Erythroblast (primary cell): ENCODE measurements around the gene CUBN.

Experiments
- DNase-seq, 2 experiments: peaks; one replicate each; lab custom pipeline; 2025; lab: John Stamatoyannopoulos, UW
- GATA1 ChIP-seq: IDR thresholded peaks from 2 replicates; pipeline ENCODE4 v1.6.1; 2011; ENCODE audit warnings: low read depth, mild to moderate bottlenecking, control low read depth, low read length, moderate library complexity
- POLR2A ChIP-seq: IDR thresholded peaks from 2 replicates; pipeline ENCODE4 v1.6.1; 2011; ENCODE audit warnings: mild to moderate bottlenecking, low read length

The CUBN gene

DNA sequence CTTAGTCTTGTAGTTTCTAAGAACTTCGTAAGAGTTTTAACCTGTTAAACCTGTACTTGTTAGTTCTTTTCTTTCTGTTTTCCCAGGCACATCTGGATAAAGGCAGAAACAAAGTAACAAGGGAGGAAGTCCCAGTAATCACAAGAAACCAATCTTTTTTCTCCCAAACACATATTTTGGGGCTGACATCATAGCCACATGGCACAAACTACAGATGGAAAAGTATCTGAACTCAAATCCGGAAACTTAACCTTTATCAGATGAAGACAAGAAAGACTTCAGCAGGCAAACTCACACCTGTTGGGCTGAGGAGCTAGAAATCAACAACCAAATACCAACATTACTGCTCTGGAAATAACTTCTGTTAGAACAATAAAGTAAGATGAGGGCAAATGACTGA, 67.1 kb downstream of the CUBN start:
- TF ChIP-seq POLR2A = no peak
- no peak for TF ChIP-seq GATA1
- no peak for DNase-seq

DNA sequence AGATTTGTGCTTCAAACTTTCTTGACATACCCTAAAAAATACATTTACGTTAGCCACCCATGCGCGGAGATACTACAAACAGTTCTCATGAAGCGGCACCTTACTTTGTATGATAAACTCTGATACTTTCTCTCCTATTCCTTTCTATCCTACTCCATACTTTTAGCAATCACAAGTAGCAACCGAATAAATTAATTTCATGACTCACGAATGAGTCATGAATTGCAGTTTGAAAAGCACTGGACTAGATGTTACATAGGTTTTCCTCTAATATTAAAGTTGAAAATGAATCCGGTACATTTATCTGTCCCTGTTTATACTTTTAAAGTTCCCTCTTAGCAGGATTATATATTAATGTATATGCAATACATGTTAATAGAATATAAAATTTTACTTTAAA, 67.6 kb downstream of the CUBN start:
- TF ChIP-seq GATA1 = no peak
- TF ChIP-seq POLR2A = no peak
- no peak for DNase-seq

DNA sequence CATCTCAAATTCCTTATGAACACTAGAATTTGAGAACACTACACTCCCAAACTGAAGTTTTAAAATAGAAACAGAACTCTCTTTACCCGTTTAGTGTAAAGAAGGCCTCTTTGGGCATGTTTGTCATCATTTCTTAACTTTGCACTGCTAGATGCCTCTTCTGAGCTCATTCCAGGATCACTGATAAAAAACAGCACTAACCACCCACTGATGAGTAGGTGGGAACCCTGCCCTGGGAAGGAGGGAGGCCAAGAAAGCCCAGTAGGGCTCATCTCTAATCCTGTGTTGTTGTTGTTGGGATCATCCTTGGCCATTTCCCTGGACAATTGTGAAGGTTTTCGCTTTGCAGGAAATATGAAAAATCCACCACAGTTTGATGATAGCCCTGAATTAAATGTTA, 68.2 kb downstream of the CUBN start:
- TF ChIP-seq GATA1 = no peak
- no peak for TF ChIP-seq POLR2A
- no peak for DNase-seq

DNA sequence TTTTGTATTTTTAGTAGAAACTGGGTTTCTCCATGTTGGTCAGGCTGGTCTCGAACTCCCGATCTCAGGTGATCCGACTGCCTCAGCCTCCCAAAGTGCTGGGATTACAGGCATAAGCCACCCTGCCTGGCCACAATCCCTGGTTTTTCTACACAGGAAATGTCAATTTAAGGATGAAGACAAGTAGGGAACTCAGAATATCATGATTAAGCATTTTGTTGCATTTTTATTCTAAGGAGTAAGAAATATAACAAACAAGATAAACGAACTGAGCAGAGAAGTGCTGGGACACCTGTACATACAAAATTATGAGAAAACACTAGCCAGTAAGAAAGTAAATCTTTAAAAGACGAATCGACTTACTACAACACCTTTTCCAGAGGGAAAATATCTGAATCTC, 69.3 kb downstream of the CUBN start:
- no peak for TF ChIP-seq GATA1
- no peak for TF ChIP-seq POLR2A
- no peak for DNase-seq

DNA sequence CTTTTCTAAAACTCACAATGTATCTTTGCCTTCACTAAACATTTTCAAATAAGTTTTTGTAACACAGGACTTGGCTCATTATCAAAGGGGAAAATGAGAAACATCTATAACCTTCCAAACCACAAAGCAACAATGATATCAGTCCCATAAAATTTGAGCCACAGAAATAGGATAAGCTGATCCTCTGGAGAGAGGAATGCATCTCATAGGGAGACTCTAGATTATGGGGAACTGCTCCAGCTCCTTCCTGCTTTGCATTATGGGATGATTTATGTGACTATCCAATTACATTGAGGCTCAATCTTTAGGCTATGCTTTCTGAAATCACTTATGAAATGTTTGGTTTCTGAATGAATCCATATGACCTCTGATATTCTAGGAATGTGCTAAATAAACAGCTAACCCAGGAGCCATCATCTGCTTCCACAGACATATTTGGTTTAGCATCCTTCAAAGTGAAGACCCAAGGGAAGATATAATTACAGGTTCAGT, 70.4 kb downstream of the CUBN start:
- no peak for DNase-seq

DNA sequence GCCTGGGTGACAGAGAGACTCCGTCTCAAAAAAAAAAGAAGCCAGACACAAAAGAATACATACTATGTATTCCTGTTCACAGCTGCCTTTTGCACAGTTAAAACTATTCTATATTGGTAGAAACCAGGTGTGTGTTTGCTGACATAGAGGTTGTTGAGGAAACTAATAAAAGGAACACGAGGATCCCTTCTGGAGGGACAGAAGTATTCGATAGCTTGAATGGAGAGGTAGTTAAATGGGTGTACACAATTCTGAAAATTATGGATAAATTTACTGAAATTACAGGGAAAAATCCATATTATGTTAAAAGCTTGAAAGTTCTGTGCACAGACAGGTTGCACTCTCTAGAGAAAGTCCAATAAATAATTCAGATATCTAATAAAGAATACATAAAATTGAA, 71.5 kb downstream of the CUBN start:
- DNase-seq = no peak
- no peak for TF ChIP-seq POLR2A
- TF ChIP-seq GATA1 = no peak

More for the DNA sequence above, 70.4 kb downstream of the CUBN start:
- TF ChIP-seq GATA1 = no peak
- no peak for TF ChIP-seq POLR2A

DNA sequence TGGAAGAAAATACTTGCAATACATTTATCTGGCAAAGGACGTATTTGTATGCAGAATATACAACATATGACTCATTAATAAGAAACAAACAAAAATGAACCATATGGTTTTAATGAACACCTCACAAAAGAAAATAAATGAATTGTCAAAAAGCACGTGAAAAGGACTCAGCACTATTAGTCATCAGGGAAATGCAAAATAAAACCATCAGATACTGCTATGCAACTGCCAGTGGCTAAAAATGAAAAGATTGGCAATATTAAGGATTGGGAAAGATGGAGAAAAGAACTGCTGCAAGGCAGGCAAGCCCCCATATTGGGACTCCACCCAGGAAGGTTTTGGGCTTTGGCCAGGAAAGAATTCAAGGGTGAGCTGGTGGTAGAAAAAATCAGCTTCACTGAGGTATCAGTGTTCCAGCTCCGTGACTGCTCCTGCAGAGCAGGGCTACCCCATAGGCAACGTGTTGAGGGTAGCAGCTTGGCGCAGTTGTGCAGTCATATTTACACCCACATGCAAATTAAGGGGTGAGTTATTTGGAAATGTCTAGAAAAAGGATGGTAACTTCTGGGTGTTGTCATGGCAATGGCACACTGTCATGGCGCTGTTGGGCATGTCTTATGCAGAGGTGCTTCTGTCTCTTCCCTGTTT, 72.7 kb downstream of the CUBN start:
- no peak for TF ChIP-seq POLR2A
- no peak for TF ChIP-seq GATA1
- DNase-seq = no peak

DNA sequence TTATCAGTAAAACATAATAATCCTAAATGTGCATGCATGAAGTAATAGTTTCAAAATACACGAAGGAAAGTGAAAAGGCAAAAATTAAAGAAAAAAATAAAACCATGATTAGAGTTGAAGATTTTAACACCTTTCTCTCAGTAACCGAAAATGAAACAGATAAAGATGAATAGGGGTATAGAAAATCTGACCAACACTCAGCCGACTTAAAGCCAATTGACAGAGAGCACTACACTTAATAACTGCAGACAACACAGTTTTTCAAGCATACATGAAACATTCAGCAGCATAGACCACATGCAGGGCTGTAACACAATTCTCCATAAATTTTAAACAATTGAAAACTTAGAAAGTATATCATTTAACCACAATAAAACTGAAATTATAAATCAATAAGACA, 76.1 kb downstream of the CUBN start:
- TF ChIP-seq POLR2A = no peak
- TF ChIP-seq GATA1 = no peak

DNA sequence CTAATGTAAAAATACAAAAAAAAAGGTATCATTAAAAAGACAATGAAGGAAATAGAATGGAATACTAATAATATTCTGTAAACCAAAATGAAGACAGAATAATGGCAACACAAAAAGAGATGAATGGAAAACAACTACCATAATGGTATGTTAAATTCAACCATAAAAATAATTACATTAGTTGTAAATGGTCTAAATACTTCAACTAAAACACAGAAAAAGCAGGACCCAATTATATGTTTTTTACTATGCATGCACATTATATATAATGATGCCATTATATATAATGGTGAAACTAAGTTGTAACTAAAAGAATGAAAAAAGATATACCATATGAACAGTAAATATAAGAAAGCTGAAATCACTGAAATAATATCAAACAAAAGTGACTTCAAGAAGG, 76.5 kb downstream of the CUBN start:
- TF ChIP-seq GATA1 = no peak
- no peak for TF ChIP-seq POLR2A
- DNase-seq = no peak

More for the DNA sequence above, 76.1 kb downstream of the CUBN start:
- DNase-seq = no peak

DNA sequence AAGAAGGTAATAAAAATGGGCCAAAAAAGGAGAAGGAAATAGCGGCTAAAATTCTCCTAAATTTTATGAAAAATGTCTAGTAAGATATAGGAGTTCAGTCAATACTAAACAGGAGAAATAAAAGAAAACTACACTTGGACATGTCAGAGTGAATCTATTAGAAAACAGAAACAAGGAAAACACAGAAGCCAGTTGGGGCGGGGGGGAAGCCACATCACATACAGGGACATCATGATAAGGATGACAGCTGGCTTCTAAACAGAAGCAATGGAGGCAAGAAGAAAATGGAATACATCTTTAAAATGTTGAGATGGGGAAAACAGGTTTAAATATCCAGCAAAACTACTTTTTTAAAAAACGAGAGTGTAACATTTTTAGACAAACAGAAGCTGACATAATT, 77.8 kb downstream of the CUBN start:
- TF ChIP-seq POLR2A (no peak), GATA1 (no peak)
- no peak for DNase-seq

DNA sequence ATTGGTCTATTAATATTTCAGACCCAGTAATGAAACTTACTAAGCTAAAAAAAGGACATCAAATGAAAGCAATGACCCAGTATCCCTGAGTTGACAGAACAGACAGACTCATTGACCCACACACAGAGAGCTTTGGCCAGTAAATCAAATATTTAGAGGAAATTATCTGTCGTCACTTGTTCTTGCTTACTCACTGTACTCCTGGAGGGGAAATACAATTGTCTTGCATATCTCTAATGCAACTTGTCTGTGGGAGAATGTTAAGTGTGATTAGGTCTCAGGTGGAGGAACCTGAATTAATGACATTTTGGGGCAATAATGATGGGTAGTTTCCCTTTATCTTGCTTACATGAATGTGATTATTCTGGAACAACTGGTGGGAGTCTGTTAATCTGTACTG, 80.4 kb downstream of the CUBN start:
- no peak for DNase-seq

DNA sequence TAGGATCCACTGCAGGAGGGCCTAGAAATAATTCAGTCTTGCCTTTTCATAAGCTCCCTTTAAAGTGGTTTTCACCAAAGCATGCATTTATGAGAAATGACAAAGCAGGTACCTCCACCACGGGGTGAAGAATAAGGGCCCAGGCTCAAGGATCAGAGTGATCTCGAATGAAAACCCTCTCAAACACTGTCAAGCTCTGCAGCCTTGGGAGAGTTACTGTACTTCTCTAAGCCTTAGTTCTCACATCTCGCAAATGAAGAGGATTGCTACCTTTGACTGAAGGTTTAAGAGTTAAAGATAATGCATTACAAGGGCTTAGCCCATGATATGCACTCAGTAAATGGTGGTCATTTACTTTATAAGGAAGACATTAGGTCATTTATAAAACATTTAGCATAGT, 81.7 kb downstream of the CUBN start:
- TF ChIP-seq GATA1 = no peak
- no peak for TF ChIP-seq POLR2A
- no peak for DNase-seq

More for the DNA sequence above, 80.4 kb downstream of the CUBN start:
- no peak for TF ChIP-seq GATA1
- TF ChIP-seq POLR2A = no peak

DNA sequence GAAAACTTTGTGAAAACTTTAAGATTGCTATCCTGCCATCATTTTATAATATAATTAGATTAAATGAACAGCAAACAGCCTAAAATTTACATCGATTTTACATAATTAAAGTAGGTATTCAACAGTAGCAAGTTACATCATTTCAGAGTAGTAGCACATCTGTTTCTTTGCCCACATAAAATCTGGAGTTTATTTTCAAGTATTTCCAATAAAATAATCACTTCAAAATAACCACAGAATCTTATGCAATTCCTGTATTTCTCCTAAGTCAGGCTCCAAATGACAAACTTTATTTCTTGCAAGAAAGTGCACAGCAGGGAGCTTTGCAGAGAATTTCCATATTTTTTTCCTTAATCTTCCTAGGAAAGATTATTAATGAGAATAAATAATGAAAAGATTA, 82.6 kb downstream of the CUBN start:
- DNase-seq = no peak
- TF ChIP-seq POLR2A (no peak), GATA1 (no peak)

DNA sequence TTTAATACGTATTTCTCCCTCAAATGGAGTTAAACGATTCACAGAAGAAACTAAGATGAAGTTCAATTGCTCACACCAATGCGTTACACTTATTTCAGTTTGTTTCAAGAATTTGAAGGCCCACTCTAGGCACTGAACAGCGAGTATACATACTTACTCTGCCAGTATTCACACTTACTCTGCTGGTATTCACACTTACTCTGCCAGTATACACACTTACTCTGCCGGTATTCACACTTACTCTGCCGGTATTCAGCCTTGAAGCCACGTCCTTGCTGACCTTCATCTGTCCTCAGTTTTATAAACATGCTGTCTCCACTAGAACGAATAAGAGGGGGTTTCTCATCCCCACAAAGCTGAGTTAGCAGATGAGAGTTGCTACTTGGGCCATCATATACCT, 86.0 kb downstream of the CUBN start:
- TF ChIP-seq POLR2A = no peak
- TF ChIP-seq GATA1 = no peak
- no peak for DNase-seq

DNA sequence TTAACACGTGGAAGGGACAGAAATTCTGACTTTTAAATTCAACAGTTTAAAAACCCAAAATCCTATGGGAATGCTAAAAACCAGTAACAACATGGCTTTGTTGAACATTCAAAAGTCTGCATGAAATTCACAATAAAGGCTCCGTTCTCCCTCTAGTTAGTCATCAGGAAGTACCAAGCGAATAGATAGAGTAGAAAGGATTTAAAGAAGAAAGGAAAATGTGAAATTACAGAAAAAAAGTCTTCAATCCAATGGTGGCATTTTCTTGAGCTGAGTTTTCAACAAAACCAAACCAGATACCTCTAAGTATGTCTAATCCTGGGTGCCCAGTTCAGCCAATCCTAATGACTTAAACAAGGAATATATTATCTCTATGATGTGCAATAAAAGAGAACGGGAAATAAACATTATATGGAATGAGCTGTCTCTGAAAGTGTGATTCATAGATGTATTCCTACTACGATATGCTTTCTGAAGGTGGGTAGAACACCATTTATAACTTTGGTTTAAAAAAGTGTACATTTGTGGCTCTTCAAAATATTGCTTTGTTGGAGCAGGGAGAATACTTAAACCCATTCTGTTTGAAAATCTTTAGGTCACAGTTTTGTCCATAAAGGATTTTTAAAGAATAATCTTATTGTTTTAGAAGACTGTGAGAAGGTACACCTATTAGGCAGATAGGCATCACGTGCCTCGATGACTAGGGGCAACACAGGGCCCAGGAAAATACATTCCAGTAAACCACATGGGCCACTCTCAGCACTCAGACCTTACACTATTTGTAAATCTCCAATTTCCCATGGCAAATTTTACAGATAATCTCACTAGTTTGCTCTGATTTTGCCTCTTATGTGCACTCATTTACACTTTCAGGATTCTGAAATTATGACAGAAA, 87.7 kb downstream of the CUBN start:
- DNase-seq = no peak
- TF ChIP-seq POLR2A (no peak), GATA1 (no peak)
